ENCODE data around the gene CKMT2.

Gene CKMT2

DNA sequence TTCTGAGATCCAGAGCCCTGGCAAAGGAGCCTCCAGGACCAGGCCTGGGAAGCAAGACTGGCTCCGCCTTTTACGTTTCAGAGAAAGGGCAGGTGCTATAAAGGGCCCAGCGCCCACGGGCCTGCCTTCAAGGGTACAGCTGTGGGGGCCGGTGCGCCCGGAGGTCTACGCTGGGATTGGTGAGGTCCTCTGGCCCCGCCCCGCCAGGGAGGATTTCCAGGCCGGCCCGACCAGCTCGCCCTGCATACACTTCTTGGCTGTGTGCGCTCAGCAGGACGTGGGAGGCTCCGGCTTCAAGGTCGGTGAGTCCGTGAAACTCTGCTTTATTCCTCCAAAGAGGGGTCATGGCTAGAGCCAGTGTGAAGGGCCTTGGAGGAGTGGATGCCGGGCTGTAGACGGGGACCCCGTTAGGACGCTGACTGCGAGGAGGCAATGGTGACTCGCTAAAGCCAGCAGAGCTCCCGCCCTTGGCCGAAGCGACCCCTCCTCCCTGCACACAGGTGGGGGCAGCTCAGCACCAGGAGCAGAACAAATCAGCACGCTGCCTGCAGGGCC is at the start of gene CKMT2:
Gene CKMT2, plus strand, starts transcription at position 243 of the 555 bp plus-strand sequence. CDS start 17,811 bp downstream, outside the sequence.
- TF ChIP-seq, protein P1, sequence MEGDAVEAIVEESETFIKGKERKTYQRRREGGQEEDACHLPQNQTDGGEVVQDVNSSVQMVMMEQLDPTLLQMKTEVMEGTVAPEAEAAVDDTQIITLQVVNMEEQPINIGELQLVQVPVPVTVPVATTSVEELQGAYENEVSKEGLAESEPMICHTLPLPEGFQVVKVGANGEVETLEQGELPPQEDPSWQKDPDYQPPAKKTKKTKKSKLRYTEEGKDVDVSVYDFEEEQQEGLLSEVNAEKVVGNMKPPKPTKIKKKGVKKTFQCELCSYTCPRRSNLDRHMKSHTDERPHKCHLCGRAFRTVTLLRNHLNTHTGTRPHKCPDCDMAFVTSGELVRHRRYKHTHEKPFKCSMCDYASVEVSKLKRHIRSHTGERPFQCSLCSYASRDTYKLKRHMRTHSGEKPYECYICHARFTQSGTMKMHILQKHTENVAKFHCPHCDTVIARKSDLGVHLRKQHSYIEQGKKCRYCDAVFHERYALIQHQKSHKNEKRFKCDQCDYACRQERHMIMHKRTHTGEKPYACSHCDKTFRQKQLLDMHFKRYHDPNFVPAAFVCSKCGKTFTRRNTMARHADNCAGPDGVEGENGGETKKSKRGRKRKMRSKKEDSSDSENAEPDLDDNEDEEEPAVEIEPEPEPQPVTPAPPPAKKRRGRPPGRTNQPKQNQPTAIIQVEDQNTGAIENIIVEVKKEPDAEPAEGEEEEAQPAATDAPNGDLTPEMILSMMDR (conservative IDR thresholded peaks at IDR 0.05): no peak
- H3K27ac ChIP-seq: 0 out of 2 replicates have a peak within 1 kb of the TSS, but pooled peaks have one; percentile 5

DNA sequence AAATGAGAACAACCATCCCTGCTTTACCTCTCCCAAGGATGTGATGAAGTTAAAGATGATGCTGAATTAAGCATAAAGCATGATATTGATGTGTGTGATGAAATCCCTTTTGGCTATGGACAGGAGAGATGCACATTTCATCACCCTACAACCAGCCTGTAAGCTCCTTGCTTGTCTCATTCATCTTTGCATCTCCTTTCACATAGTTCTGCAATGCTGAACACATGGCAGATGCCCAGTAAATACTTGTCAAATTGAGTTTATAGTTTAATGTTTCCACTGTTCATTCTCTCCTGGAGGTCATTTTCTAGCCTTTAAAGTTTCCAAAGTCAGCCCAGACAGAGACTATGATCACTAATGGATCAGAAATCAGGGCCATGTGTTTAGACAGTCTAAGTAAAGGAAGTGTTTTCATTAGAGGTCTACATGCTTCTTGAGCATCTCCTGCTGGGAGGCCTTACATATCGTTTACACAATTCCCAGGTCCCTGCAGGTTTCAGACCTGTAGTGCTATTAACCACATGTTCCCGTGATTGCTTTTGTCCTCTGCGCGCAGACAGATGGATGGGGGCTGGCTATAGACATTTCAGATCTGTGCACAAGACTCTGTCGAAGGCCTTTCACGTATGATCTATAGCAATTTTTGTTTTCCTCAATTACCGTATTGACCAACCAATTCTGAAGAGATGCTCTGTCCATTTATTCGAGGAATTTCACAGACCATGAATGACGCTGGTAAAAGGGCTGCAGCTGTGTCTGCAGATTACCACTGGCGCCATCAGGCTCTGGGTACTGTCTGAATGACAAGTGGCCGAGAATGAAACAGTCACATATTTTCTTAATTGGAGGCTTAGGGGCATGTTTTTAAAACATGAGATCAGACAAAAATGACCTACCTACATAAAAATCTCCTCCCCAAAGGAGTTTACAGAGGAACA is 49.0 kb upstream of the CKMT2 start:
- TF ChIP-seq, protein P1 (conservative IDR thresholded peaks at IDR 0.05): no peak
- no peak overlapping the region for H3K27ac ChIP-seq

DNA sequence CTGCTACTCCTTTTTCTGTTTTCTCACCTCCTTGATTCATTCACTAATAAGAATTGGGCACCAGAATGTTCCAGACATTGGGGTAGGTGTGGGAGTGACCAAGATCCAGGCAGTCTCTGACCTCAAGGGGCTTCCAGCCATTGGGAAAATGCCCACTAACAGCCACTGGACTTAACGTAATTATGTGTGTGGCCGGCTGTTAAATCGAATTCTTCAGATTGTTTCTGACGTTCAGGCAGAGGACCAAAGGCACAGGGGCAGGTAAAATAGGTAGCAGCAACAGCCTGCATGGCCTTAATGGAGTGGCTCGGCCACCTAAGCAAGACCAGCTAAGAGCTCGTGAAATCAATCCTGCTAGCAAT is 48.4 kb upstream of the CKMT2 start:
- H3K27ac ChIP-seq: no peak overlapping the region

DNA sequence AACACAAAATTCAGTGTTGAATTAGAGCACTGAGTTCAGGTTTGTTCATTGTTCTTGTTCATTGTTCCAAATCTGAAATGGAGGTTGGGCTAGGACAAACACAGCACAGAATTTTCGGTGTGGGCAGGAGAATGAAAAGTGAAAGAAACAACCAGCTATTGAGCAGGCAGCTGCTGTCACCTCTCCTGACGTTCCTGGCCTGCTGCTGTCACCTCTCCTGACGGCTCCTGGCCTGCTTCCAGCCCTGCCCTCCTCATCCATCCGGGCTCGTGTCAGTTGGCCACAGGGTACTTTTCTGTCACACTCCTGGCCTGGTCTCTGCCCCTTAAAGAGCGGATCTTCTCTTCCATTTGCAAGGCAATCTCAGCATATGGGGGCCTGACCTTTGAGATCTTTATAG is 45.2 kb upstream of the CKMT2 start:
- no peak overlapping the region for H3K27ac ChIP-seq
- TF ChIP-seq, protein P1 (conservative IDR thresholded peaks at IDR 0.05): no peak

More for the DNA sequence above, 48.4 kb upstream of the CKMT2 start:
- TF ChIP-seq, protein P1 (conservative IDR thresholded peaks at IDR 0.05): no peak

DNA sequence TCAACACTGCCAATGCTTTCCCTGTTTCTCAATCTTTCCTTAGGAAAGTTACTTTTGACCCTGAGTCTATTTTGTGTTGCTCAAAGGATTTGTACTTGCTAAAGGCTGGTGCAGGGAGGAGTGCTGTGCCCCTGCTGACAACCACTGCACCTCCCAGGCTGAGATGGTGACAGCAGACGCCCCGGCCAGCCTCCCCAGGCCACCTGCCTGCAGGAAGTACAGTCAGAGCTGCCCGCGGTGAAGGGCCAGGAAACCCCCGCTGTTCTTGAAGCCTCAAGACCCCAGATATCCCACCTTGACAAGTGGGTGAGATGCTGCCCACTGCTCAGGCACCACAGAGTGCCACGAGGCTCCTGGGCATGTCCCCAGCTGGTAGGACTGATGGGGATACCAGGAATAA is 44.2 kb upstream of the CKMT2 start:
- no peak overlapping the region for H3K27ac ChIP-seq
- TF ChIP-seq, protein P1 (conservative IDR thresholded peaks at IDR 0.05): no peak

DNA sequence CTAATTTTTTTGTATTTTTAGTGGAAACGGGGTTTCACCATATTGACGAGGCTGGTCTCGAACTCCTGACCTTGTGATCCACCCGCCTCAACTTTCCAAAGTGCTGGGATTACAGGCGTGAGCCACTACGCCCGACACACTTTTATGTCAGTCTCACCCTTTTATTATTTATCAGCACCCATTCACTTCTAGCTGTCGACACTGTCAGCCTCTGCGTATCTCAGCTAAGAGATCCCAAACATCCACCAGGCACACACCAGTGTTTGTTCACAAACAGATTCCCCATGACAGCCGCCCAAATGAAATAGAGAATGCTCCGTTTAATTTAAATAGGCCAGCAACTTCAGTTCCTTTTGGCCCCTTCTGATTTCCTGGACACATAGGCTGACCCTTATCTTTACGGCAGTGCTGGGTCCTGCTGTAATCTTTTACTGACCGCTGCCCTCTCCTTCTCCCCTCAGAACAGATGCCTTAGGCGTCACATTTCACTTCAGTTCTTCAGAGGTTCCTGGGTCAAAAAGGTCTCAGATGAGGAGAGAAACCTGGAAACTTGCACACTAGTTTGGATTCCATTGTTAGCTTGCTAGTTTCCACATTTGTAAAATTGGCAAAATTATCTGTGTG is 43.1 kb upstream of the CKMT2 start:
- TF ChIP-seq, protein P1 (conservative IDR thresholded peaks at IDR 0.05): no peak
- no peak overlapping the region for H3K27ac ChIP-seq

DNA sequence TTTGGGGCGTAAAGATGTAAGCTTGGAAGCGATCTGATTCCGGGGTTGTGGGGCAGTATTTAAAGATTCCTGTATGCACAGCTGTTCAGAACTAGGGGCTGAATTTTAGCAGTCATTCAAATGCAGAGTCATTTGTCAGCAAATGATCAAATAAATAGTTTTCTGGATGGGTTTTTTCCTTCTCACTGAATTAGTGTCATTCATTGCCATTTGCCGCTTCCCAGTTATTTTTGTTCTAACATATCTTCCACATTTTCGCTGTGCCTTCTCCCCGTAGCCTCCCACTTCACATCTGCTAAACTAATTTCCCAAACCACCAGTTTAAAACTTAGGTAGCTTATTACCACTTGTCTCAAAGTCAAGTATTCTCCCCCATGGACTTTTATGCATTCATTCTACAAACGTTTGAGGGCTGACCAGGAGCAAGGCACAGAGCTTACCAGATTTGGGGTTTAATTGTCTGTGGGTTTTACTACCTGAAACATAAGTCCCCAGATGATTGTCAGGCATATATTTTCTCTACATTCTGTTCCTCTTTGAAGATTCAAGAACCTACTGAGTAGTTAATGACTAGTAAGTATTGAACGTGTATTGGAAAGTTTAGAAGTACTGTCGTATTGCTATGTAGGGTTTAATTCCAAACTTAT is 41.3 kb upstream of the CKMT2 start:
- no peak overlapping the region for H3K27ac ChIP-seq
- TF ChIP-seq, protein P1 (conservative IDR thresholded peaks at IDR 0.05): no peak
